SU-DHL-6 (cell line): Measurements from ENCODE around the gene CFAP20DC.

Experiments
- CTCF ChIP-seq: fragments of 200-600 bp; sonication (generic); IDR thresholded peaks from one replicate; pipeline ENCODE4 v1.5.1; 2017; ENCODE audit warnings: antibody characterized with exemption, mild to moderate bottlenecking, low read length, moderate library complexity; ENCODE audit not compliant: insufficient read depth, poor library complexity, severe bottlenecking
- EZH2phosphoT487 ChIP-seq: fragments of 200-600 bp; sonication (generic), shearing (Covaris generic); conservative IDR thresholded peaks from 2 replicates; pipeline ENCODE4 v1.6.1; 2018; ENCODE audit warnings: mild to moderate bottlenecking, antibody characterized with exemption, low read length, moderate library complexity, mixed read lengths

DNA sequence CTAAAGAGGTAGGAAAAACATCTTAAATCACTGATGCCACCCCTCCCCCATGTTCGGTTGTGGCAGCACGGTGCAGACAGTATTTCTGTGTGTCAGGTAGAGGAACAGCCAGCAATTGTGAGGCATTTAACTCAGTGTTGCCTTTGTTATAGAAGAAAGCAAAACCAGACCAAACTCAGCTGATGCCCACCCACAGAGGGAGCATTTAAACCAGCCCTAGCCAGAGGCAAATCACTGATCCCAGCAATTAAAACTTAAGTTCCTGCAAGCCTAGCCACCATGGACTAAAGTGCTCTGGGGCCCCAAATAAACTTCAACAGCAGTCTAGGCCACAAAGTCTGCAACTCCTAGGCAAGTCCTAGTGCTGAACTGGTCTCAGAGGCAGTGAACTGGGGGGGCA lies 94.5 kb downstream of the CFAP20DC start:
- no peak for TF ChIP-seq CTCF
- TF ChIP-seq EZH2phosphoT487 = no peak
